HEK293T (cell line): Measurements from ENCODE around the gene SLAMF9.

Source experiments
- CTCF ChIA-PET: fragments of 350-600 bp; formaldehyde crosslinking; extraction: SDS; loops from one replicate; lab custom pipeline; 2021; ENCODE audit warnings: antibody characterized with exemption, inconsistent platforms; lab: Yijun Ruan, JAX
- POLR2A ChIA-PET: fragments of 350-600 bp; formaldehyde crosslinking; extraction: SDS; loops from one replicate; lab custom pipeline; 2020; ENCODE audit warnings: antibody characterized with exemption, inconsistent platforms; lab: Yijun Ruan, JAX
- DNase-seq: peaks from one replicate; pipeline ENCODE4 v3.0.0; 2012; ENCODE audit warnings: mixed read lengths; ENCODE audit errors: extremely low spot score
- ARNT ChIP-seq: fragments of 450-650 bp; IDR thresholded peaks from 2 replicates; pipeline ENCODE4 v1.6.1; 2017; ENCODE audit warnings: mild to moderate bottlenecking
- BHLHE40 ChIP-seq: fragments of 450-650 bp; IDR thresholded peaks from 2 replicates; pipeline ENCODE4 v1.6.1; 2016; ENCODE audit warnings: mild to moderate bottlenecking, moderate library complexity, borderline replicate concordance
- CTBP1 ChIP-seq: fragments of 450-650 bp; IDR thresholded peaks from 2 replicates; pipeline ENCODE4 v1.6.1; 2016; ENCODE audit warnings: borderline replicate concordance
- ELF4 ChIP-seq: fragments of 450-650 bp; IDR thresholded peaks from 2 replicates; pipeline ENCODE4 v1.6.1; 2017; ENCODE audit warnings: antibody characterized with exemption
- FOXA1 ChIP-seq: fragments of 450-650 bp; IDR thresholded peaks from 2 replicates; pipeline ENCODE4 v1.6.1; 2016; ENCODE audit warnings: mild to moderate bottlenecking
- FOXK2 ChIP-seq: fragments of 450-650 bp; IDR thresholded peaks from 2 replicates; pipeline ENCODE4 v1.6.1; 2016; ENCODE audit warnings: mild to moderate bottlenecking
- FOXM1 ChIP-seq: fragments of 450-650 bp; IDR thresholded peaks from 2 replicates; pipeline ENCODE4 v1.6.1; 2017; ENCODE audit warnings: mild to moderate bottlenecking, borderline replicate concordance
- HDGF ChIP-seq: fragments of 450-650 bp; IDR thresholded peaks from 2 replicates; pipeline ENCODE4 v1.6.1; 2017; ENCODE audit warnings: antibody characterized with exemption, borderline replicate concordance
- L3MBTL2 ChIP-seq: fragments of 450-650 bp; conservative IDR thresholded peaks from 2 replicates; pipeline ENCODE4 v1.6.1; 2016; ENCODE audit warnings: mild to moderate bottlenecking
- LEF1 ChIP-seq: fragments of 450-650 bp; IDR thresholded peaks from 2 replicates; pipeline ENCODE4 v1.6.1; 2017; ENCODE audit warnings: mild to moderate bottlenecking, borderline replicate concordance
- NFRKB ChIP-seq: fragments of 450-650 bp; IDR thresholded peaks from 2 replicates; pipeline ENCODE4 v1.6.1; 2016; ENCODE audit warnings: mild to moderate bottlenecking, moderate library complexity
- PKNOX1 ChIP-seq: fragments of 450-650 bp; IDR thresholded peaks from 2 replicates; pipeline ENCODE4 v1.6.1; 2016
- SP1 ChIP-seq: fragments of 450-650 bp; IDR thresholded peaks from 2 replicates; pipeline ENCODE4 v1.6.1; 2017
- SUZ12 ChIP-seq: fragments of 450-650 bp; IDR thresholded peaks from 2 replicates; pipeline ENCODE4 v1.6.1; 2016; ENCODE audit warnings: mild to moderate bottlenecking
- TARDBP ChIP-seq: fragments of 450-650 bp; IDR thresholded peaks from 2 replicates; pipeline ENCODE4 v1.6.1; 2016
- ZNF384 ChIP-seq: fragments of 450-650 bp; IDR thresholded peaks from 2 replicates; pipeline ENCODE4 v1.6.1; 2016

SLAMF9 gene

GRCh38 chr1:159993911-159994310 lies 39.9 kb upstream of the SLAMF9 start:
- DNase-seq, result no peak
- CTCF ChIA-PET, result no interaction called here
- POLR2A ChIA-PET, result no interaction called here

GRCh38 chr1:159992161-159992560 lies 38.1 kb upstream of the SLAMF9 start:
- TF ChIP-seq BHLHE40, result no peak
- TF ChIP-seq FOXA1, result no peak
- no peak for TF ChIP-seq NFRKB
- no peak for TF ChIP-seq CTBP1
- no peak for TF ChIP-seq TARDBP
- TF ChIP-seq FOXM1, result no peak
- no peak for TF ChIP-seq SUZ12
- TF ChIP-seq PKNOX1, result no peak
- TF ChIP-seq ZNF384, result no peak
- TF ChIP-seq ARNT, result no peak
- TF ChIP-seq FOXK2, result no peak
- TF ChIP-seq LEF1, result no peak
- no peak for TF ChIP-seq ELF4
- TF ChIP-seq HDGF, result no peak
- DNase-seq, result no peak
- ChIA-PET CTCF (interaction anchor here (0.9 kb wide), 1 partner anchor 14 kb away, joined by 5 read pairs; no protein-coding TSS in a partner anchor), POLR2A (no interaction called here)

More at GRCh38 chr1:159993911-159994310, 39.9 kb upstream of the SLAMF9 start:
- TF ChIP-seq FOXM1 (no peak), FOXA1 (no peak), SUZ12 (no peak), ARNT (no peak), ELF4 (no peak), BHLHE40 (no peak), CTBP1 (no peak), SP1 (no peak), LEF1 (no peak), HDGF (no peak), NFRKB (no peak), ZNF384 (no peak), PKNOX1 (no peak), L3MBTL2 (no peak), FOXK2 (no peak), TARDBP (no peak)

- TF ChIP-seq CTBP1 (no peak), BHLHE40 (no peak), ARNT (no peak), L3MBTL2 (no peak), NFRKB (no peak), HDGF (no peak), TARDBP (no peak), ZNF384 (no peak), FOXK2 (no peak), LEF1 (no peak), SUZ12 (no peak), ELF4 (no peak), SP1 (no peak), FOXM1 (no peak), PKNOX1 (no peak), FOXA1 (no peak)
- ChIA-PET POLR2A (no interaction called here), CTCF (interaction anchor here (0.9 kb wide), 1 partner anchor 15 kb away, joined by 5 read pairs; no protein-coding TSS in a partner anchor)
- DNase-seq, result no peak
Observed at GRCh38 chr1:159991513-159991912, 37.5 kb upstream of the SLAMF9 start.

GRCh38 chr1:159990005-159990404 lies 36.0 kb upstream of the SLAMF9 start:
- CTCF ChIA-PET, result no interaction called here
- POLR2A ChIA-PET, result no interaction called here
- DNase-seq, result no peak
- TF ChIP-seq TARDBP (no peak), HDGF (no peak), L3MBTL2 (no peak), CTBP1 (no peak), BHLHE40 (no peak), NFRKB (no peak), ZNF384 (no peak), FOXA1 (no peak), FOXM1 (no peak), ARNT (no peak), ELF4 (no peak)

GRCh38 chr1:159989581-159989980 lies 35.5 kb upstream of the SLAMF9 start:
- ChIA-PET POLR2A (no interaction called here), CTCF (no interaction called here)
- no peak for DNase-seq
- TF ChIP-seq ZNF384, result no peak
- no peak for TF ChIP-seq HDGF

GRCh38 chr1:159988006-159988405 lies 34.0 kb upstream of the SLAMF9 start:
- no peak for TF ChIP-seq BHLHE40
- no peak for TF ChIP-seq FOXM1
- TF ChIP-seq CTBP1, result no peak
- TF ChIP-seq ARNT, result no peak
- TF ChIP-seq SP1, result no peak
- DNase-seq, result no peak
- CTCF ChIA-PET, result no interaction called here
- POLR2A ChIA-PET, result no interaction called here

GRCh38 chr1:159987186-159987585 lies 33.1 kb upstream of the SLAMF9 start:
- CTCF ChIA-PET, result no interaction called here
- no peak for DNase-seq
- TF ChIP-seq FOXM1 (no peak), NFRKB (no peak), PKNOX1 (no peak), FOXA1 (no peak), FOXK2 (no peak), ARNT (no peak), SP1 (no peak), HDGF (no peak), BHLHE40 (no peak), ZNF384 (no peak), ELF4 (no peak), LEF1 (no peak), L3MBTL2 (no peak), CTBP1 (no peak), SUZ12 (no peak), TARDBP (no peak)
- POLR2A ChIA-PET, result no interaction called here
